ENCODE results near the gene KHDRBS1. TPM values are rescaled to one million over a fixed set of nuclear protein-coding genes. Genes with fewer than 3 reads are reported as not detected.

The KHDRBS1 gene
- polyA plus RNA-seq, 1 of the 3 experiments (the other 2 are of a cell fraction): 52.8 TPM

DNA sequence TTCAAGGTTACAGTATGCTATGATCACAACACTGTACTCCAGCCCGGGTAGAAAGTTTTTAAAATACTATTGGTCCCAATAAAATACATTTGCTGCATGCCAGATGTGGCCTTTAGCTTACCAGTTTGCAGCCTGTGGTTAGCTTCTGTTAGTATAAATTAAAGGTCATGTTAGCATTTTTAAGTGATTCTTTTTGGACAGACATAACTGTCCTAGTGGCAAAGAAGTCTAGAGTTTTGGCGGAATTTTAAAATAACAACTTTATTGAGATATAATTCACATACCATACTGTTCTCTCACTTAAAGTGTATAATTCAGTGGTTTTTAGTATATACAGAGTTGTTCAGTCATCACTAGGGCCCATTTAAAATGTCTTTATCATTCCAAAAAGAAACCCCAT, 34.8 kb downstream of the KHDRBS1 start (continued):
- no peak for TF ChIP-seq REST (IDR thresholded peaks at IDR 0.05; ENCODE audit: low read depth, low read length)

DNA sequence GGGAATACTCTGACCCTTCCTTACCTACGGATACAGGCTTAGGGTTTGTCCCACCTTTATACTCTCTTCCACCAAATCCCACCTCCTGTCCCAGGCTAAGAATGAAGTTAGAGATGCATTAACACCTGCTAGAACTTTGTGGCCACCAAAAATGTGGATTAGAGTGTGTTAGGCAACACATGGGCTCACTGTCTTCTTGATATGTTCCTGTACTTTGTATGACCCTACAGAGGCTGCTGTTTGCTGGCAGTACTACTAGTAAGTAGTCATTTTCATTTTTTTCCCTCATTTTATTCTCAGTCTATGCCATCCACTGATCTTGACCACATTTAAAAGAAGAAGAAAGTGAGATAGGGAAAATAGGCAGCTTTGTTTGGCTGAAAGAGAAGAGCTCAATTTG, 38.0 kb downstream of the KHDRBS1 start:
- TF ChIP-seq FOSL2 (IDR thresholded peaks at IDR 0.05; ENCODE audit: borderline replicate concordance, low read depth): no peak
- TF ChIP-seq USF2 (IDR thresholded peaks at IDR 0.05; ENCODE audit: borderline replicate concordance, low read depth, low read length): no peak
- no peak for TF ChIP-seq TCF12 (IDR thresholded peaks at IDR 0.05)
- TF ChIP-seq MXI1 (IDR thresholded peaks at IDR 0.05; ENCODE audit: low read depth, low read length): no peak
- Histone ChIP-seq H3K9me3 (no peaks in the 10 kb centered on the region), H3K9ac (no peak overlapping the region), H4K20me1 (ENCODE audit: insufficient read depth) (peaks cover 40% of the 10 kb centered on the region; the same call in 1 of the 2 replicates), H3K27ac (ENCODE audit: low read depth in 2 of 2, low read length in 1 of 2) (peak overlapping the region in 1 of 2 experiments; percentile 7; a peak in 1 of 4 replicates), H3K36me3 (replicated peaks in 1 of 2; ENCODE audit: control insufficient read depth in 1 of 2, insufficient read depth in 2 of 2, low read length in 1 of 2) (peaks cover 72 to 96% of the 10 kb centered on the region in 2 experiments), H3K4me3 (ENCODE audit: low read depth in 2 of 2, low read length in 1 of 2) (no peak overlapping the region), H3K4me1 (ENCODE audit: control insufficient read depth in 1 of 2, insufficient read depth in 2 of 2, low read depth in 1 of 2, low read length in 1 of 2) (no peaks in the 10 kb centered on the region; a peak in 2 of 4 replicates), H3K79me2 (ENCODE audit: insufficient read depth) (peaks cover 36% of the 10 kb centered on the region), H3F3A (replicated peaks; ENCODE audit: insufficient read depth) (peaks cover 42% of the 10 kb centered on the region), H3K27me3 (ENCODE audit: insufficient read depth) (no peaks in the 10 kb centered on the region), H3K9me2 (no peaks in the 10 kb centered on the region), H3K4me2 (no peak overlapping the region), H2AFZ (ENCODE audit: low read depth) (no peak overlapping the region)
- 92% methylated on average over 1 of the region's 1 CpG for WGBS (ENCODE audit: low lambda C conversion rate)
- DNase-seq: no peak
- ChIA-PET CTCF (interaction anchor here (0.6 to 2.6 kb wide), 3 partner anchors 11 to 176 kb away, joined by 3 to 10 read pairs (median 4); partner anchors contain the start of gene TMEM39B), POLR2A (no interaction called here)

DNA sequence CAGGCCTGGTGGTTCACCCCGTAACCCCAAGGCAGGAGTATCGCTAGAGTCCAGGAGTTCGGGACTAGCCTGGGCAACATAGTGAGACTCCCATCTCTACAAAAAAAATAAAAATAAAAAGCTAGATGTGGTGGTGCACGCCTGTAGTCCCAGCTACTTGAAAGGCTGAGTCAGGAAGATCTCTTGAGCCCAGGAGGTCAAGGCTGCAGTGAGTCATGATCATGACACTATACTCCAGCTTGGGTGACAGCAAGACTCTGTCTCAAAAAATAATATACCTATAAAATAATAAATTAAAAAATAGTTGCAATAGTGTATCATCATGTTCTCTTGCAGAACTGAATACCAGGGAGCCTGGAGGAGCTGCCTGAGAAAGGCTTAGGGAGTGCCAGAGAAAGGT, 39.2 kb downstream of the KHDRBS1 start:
- Histone ChIP-seq H3K36me3 (replicated peaks in 1 of 2; ENCODE audit: control insufficient read depth in 1 of 2, insufficient read depth in 2 of 2, low read length in 1 of 2) (peaks cover 65 to 90% of the 10 kb centered on the region in 2 experiments), H3K4me3 (ENCODE audit: low read depth in 2 of 2, low read length in 1 of 2) (no peak overlapping the region), H3K9me2 (no peaks in the 10 kb centered on the region), H3K27me3 (ENCODE audit: insufficient read depth) (no peaks in the 10 kb centered on the region), H3F3A (replicated peaks; ENCODE audit: insufficient read depth) (peaks cover 42% of the 10 kb centered on the region), H3K4me1 (ENCODE audit: control insufficient read depth in 1 of 2, insufficient read depth in 2 of 2, low read depth in 1 of 2, low read length in 1 of 2) (no peaks in the 10 kb centered on the region; a peak in 1 of 4 replicates), H3K4me2 (no peak overlapping the region), H3K9ac (no peak overlapping the region), H3K79me2 (ENCODE audit: insufficient read depth) (peaks cover 43% of the 10 kb centered on the region), H4K20me1 (ENCODE audit: insufficient read depth) (peaks cover 40% of the 10 kb centered on the region), H3K27ac (ENCODE audit: low read depth in 2 of 2, low read length in 1 of 2) (no peak overlapping the region), H3K9me3 (no peaks in the 10 kb centered on the region), H2AFZ (ENCODE audit: low read depth) (no peak overlapping the region)
- ChIA-PET CTCF (interaction anchor here (1.3 kb wide), 1 partner anchor 17 kb away, joined by 4 read pairs; no protein-coding TSS in a partner anchor), POLR2A (no interaction called here)
- WGBS (ENCODE audit: low lambda C conversion rate): 91% methylated on average over 4 of the region's 4 CpGs
- no peak for DNase-seq
- TF ChIP-seq MEF2A (IDR thresholded peaks at IDR 0.05; ENCODE audit: borderline replicate concordance, low read depth) (no peak), MXI1 (IDR thresholded peaks at IDR 0.05; ENCODE audit: low read depth, low read length) (no peak), USF1 (IDR thresholded peaks at IDR 0.05; ENCODE audit: borderline replicate concordance, low read depth) (no peak), CHD2 (IDR thresholded peaks at IDR 0.05; ENCODE audit: low read length, partially characterized antibody) (no peak), ELF1 (IDR thresholded peaks at IDR 0.05) (no peak), TCF12 (IDR thresholded peaks at IDR 0.05) (no peak), TEAD4 (IDR thresholded peaks at IDR 0.05; ENCODE audit: borderline replicate concordance, insufficient read depth) (no peak), EZH2phosphoT487 (IDR thresholded peaks at IDR 0.05; ENCODE audit: borderline replicate concordance, low read depth) (no peak), CTCF (IDR thresholded peaks at IDR 0.05) (no peak), YY1 (IDR thresholded peaks at IDR 0.05; ENCODE audit: low read depth) (no peak), ZBTB33 (IDR thresholded peaks at IDR 0.05; ENCODE audit: borderline replicate concordance, low read depth) (no peak), NFIC (IDR thresholded peaks at IDR 0.05; ENCODE audit: borderline replicate concordance) (no peak)
- TF ChIP-seq, protein P1, sequence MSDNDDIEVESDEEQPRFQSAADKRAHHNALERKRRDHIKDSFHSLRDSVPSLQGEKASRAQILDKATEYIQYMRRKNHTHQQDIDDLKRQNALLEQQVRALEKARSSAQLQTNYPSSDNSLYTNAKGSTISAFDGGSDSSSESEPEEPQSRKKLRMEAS (IDR thresholded peaks at IDR 0.05; ENCODE audit: low read depth): no peak
